ENCODE measurements around the gene THEM4.
"Not testable (repeated sequence)": the region's sequence is repeated elsewhere in the genome, so short reads cannot be mapped to it uniquely, and the experiment has no call there.

The THEM4 gene

DNA sequence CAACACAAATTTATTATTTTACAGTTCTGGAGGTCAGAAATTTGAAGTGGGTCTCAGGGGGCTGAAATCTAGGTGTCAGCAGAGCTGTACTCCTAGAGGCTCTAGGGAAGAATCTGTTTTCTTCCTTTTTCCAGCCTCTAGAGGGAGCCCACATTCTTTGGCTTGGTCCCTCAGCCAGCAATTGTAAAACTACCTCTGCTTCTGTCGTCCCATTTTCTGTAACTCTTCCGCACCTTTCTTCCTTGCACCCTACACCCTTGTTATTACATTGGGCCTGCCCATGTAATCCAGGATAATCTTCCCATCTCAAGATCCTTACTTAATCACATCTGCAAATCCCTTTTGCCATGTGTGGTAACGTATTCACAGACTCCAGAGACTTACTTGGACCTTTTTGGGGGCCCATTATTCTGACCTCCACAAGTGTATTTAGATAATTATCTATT lies 24.8 kb upstream of the THEM4 start:
- peak; percentile 27 for DNase-seq

DNA sequence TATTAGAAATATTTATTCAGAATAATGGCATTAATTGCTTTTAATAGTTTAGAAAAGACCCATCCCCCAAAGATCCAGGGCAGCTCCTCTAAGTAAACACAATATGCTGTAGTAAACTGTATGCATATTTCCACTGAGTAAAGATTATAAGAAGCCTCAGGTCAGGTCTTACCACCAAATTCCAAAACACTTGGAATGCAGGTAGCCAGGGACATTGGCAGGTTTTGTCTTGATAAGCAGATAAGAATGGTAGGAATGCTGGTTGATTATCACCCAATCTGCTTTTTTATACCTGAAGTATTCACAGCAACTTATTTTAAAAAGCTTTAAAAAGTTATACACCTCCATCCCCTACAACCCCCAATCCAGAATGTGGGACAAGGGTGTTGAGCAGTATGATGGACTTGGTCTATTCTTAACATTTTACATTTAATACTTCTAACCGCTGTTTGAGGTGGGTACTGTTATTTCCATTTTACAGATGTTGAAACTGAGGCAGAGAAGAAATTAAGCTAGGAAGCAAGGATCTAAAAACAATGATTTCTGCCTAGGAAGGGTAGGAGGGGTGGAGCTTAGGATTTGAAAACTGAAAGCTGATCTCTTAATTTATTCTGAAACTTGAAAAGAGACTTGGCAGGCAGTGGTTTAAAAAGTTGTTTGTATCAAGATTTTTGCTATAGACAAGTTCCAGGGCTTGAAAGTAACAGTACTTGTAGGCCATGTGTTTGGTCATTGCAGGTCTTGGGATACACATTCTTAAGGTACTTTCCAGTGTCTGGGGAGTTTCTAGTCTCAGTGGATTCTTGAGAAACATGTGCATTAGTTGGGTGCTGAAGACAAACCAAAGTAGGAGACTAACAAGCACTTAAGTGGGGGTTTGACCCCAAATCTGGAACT lies 15.6 kb upstream of the THEM4 start:
- DNase-seq: no peak

DNA sequence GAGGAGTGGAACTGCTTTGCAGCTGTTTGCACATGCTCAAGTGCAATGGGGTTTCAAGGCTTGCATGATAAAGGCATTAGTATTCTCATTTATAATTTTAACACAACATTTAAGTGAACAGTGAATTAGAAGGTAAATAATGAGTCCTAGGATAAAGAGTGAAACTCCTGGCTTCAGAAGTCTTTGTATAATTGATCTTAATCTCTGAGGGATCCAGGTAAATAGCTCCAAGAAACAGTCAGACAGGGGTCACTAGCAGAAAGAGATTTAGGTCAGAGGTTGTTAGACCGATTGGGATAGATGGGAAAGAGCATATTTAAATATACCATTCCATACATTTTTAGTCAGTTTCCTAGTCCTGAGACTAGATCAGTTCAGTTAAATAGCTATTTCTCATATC lies 14.1 kb upstream of the THEM4 start:
- DNase-seq: no peak

DNA sequence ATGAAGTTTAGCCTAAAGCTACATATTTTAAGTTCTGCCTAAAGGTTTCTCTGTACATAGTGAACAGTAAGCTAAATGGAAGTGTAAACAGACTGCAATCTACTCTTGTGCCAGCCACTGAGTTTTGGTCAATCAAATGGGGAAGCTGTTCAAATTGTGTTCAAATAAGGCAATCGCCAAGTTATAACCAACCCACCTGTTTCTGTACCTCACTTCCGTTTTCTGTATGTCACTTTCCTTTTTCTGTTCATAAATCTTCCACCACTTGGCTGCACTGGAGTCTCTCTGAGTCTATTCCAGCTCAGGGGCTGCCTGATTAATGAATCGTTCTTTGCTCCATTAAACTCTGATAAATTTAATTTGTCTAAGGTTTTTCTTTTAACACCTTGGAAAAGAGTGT lies 10.8 kb upstream of the THEM4 start:
- no peak for DNase-seq

DNA sequence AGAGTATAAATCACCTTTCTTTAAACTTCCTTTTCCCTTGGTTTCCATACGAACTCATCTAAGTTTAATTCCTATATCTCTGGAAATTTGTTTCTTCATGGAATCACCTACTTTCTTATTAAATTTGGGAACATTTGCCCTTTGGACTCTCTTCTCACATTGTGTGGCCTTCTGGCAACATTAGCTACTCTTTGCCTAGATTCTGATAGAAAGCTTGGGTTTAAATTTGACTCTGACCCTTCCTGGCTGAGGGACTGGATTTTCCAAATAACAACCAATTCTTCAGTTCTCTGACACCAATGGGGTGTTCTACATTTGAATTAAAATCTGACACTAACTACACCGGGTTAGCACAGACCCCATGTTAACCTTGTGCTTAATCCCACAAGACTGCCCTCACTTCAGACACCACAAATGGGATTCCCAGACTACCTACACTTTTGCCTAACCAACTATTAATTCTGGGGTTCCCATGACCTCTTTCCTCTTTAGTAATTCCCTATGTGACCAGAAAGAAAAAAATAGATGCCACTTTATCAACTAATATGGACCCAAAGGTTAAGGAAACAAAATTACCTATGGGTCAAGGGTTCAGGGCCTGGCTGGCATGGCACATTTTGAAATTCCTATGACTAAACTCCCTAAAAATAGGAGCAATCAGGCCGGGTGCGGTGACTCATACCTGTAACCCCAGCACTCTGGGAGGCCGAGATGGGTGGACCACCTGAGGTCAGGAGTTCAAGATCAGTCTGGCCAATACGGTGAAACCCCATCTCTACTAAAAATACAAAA lies 9.7 kb upstream of the THEM4 start:
- DNase-seq: no peak

DNA sequence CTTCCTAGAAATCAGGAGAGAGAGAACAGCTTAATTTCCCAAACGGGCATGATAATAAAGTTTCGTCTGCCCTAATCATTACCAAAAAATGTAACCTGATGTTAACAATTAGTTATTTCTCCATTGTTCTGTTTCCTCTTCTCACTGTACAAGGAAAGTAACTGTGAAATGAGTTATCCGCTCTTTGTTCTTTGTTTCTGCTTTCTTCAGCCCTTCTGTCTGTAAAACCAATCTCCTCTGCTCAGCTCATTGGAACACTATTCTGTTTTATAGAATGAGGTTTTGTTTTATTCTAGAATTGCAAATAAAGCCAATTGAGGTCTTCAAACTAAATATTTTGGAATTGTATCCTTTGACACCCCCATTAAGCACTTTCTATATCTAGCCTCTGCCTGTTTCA lies 8.8 kb upstream of the THEM4 start:
- no peak for DNase-seq

DNA sequence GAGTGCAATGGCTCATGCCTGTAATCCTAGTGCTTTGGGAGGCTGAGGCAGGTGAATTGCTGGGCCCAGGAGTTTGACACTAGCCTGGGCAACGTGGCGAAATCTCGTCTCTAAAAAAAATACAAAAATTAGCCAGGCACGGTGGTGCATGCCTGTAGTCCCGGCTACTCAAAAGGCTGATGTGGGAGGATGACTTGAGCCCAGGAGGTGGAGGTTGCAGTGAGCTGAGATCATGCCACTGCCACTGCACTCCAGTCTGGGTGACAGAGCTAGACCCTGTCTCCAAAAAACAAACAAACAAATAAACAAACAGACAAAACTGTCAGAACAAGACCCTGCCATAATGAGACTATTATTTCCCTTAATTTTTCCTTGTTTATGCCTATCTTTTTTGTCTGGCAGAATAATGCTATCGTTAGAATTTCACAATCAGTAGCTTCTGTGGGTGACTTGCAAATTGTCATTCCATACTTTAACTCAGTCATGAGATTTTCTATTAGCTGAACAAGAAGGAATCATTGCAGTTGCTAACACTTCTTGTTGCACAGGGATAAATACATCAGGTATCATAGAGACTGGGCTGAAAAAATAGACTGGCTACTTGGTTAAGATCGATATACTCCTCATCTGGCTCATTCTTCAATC lies 7.5 kb upstream of the THEM4 start:
- DNase-seq: no peak

DNA sequence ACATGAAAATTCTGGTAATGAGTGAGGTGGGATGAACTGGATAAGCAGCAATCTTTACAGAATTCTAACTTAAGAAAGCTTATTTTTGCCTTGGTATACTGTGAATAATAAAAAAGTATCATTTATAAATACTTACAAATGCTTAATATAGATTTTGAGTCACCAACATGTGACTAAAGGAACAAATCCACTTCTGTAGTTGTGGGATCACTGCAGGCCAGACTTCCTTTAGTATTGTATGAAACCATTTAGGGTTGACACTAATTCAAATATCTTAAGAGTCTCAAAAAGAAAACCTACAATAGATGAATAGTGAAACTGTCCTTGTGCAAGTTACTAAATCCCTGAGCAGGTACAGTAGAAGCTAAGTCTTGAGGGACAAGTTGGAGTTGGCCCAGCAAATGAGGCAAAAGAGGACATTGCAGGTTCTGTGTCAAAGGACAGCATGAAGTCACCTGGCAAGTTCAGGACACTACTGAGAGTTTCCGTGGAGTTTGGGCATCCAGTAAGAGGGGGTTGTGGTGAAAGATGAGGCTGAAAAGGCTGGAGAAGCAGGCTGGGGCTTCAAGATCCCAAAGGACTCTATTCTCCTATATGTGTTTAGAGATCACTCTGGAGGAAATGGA lies 5.9 kb upstream of the THEM4 start:
- no peak for DNase-seq

DNA sequence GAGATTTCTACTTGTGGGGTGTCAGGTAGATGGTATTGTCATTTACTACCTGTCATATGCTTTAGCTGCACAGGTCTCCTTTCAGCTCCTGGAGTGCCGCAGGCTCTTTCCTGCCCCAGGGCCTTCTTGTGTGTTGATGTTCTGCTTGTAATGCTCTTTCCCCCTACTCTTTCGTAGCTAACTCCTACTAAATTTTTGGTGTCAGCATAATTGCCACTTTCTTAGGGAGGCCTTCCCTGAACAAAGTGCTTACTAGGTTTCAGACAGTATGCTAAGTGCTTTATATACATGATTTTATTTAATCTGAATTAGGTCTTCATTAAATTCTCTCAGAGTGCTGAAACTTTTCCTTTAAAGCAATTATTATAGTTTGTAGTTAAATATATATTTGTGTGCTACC lies 4.8 kb upstream of the THEM4 start:
- DNase-seq: no peak

DNA sequence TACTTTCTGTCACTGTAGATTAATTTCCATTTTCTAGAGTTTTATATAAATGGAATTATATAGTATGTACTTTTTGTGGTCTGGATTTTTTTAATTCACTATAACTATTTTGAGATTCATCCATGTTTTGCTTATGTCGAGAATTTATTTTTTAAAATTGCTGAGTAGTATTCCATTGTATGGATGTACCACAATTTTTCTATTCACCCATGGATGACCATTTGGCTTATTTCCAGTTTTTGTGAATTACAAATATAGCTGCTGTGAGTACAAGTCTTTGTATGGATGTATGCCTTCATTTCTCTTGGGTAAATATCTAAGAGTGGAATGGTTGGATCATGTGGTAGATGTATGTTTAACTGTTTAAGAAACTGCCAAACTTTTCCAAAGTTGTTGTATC lies 3.7 kb upstream of the THEM4 start:
- no peak for DNase-seq

DNA sequence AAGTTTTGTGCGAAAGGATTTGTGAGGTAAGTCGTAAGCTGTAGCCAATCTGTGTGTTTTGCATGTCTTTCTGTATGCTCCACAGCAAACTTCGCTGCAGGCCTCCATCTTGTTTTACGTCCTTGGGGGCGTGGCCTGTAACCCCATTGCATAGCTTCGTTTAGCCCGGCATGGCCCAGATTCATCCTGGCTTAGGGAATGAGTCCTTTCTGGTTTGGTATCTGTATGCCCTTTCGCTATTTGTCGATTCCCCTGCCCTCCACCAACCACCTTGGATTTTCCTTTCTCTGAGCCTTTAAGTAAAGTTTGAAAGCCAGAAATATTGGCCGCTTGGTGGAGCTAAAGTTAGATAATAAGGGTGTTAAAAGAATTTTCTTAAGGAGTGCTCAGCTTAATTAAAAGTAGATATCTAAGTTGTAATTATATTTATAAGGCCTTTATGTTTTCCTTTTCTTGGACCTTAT lies 1.1 kb downstream of the THEM4 start:
- DNase-seq: no peak

DNA sequence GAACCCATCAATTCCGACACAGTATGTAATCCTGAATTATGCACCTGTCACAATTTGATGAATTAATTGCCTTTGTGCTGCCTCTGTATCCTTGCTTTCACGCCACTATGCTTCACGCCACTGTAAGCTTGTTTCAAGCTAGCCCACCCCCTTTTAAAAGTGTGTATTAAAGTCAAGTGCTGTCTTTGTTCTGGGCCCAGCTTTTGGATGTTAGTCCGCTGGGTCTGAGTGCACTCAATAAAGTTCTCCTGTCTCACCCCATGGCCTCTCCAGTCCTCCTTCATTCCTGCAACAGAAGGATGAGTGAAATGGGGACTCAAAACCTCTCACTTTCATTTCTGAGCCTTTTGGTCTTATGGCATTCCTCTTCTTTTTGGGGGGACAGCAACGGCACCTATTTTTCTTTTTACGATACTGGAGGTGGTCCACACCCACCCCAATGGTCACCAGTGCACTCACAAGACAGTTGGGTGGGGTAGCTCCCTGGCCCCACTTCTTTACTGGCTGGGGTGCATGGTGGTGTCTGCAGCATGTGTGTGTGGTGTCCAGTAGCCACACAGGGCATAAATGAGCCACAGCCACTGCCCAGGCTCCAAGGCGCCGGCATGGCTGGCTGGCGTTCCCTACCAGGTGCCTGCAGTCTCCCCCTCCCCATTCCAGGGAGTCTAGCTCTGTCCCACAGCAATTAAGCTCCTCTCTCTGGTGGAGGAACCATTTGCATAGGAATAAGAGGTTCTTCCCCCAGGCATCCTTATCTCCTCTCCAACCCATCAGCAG lies 1.8 kb downstream of the THEM4 start:
- DNase-seq: no peak

DNA sequence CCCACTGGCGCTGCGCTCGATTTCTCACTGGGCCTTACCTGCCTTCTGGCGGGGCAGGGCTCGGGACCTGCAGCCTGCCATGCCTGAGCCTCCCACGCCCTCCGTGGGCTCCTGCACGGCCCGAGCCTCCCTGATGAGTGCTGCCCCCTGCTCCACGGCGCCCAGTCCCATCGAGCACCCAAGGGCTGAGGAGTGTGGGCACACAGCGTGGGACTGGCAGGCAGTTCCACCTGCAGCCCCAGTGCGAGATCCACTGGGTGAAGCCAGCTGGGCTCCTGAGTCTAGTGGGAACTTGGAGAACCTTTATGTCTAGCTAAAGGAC lies 3.0 kb downstream of the THEM4 start:
- DNase-seq: not testable (repeated sequence)

DNA sequence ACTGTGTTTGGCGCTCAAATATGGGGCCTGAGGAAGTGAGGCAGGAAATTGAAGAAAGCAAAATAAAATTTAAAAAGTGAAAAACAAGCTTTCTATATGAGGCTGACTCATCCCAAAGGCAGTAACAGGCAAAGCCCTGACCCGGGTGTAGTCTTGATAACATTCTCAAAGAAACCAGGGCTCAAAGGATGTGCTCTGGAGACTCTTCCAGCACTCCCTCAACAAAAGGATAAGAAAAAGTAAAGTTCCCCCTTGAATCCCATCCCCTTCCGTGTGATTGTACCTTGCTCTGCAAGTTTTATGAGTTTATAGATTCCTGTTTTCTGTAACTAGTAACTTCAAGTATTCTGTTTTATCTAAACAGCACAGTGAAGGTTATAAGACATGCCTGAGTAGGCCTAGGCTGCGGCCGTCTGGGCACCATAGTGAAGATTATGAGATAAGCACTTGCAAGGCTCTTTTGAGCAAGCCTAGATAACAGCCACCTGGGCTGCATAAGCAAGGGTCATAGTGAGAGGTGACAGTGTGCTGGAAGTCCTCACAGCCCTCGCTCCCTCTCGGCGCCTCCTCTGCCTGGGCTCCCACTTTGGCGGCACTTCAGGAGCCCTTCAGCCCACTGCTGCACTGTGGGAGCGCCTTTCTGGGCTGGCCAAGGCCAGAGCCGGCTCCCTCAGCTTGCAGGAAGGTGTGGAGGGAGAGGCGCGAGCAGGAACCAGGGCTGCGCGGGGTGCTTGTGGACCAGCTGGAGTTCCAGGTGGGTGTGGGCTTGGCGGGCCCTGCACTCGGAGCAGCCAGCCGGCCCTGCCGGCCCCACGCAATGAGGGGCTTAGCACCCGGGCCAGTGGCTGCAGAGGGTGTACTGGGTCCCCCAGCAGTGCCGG lies 3.6 kb downstream of the THEM4 start:
- not testable (repeated sequence) for DNase-seq

DNA sequence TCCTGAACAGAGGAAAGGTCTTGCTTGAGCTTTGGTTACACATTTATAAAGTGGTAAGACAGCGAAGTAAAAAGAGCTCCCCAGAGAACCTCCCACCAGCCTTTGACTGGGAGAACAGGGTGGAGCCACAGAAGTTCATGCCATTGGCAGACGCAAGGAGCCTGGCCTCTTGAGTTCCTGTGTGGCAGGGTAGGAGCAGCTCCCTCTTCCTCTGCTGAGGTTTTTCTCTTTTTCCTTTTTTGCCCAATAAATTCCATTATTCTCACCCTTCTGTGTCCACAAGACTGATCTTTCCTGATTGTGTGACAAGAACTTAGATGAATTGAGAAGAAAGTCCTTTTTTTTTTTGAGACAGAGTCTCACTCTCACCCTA lies 4.3 kb downstream of the THEM4 start:
- peak; percentile 39 for DNase-seq

DNA sequence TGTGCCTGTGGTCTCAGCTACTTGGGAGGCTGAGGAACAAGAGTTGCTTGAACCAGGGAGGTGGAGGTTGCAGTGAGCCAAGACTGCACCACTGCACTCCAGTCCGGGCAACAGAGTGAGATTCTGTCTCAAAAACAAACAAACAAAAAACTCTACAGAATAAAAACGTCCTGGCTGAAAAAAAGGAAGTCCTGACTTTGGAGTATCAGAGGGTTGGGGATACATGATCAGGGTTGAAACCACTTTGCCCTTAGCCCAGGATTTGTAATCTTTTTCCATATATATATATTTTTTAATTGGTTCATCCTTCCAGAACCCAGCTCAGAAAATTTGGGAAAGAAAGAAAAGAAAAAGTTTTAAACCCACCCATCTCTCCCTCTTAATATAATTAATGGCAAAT lies 6.5 kb downstream of the THEM4 start:
- no peak for DNase-seq

DNA sequence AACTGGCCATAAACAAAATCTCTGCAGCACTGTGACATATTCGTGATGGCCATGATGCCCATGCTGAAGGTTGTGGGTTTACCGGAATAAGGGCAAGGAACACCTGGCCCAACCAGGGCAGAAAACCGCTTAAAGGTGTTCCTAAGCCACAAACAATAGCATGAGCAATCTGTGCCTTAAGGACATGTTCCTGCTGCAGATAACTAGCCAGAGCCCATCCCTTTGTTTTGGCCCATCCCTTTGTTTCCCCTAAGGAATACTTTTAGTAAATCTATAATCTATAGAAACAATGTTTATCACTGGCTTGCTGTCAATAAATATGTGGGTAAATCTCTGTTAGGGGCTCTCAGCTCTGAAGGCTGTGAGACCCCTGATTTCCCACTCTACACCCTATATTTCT lies 8.5 kb downstream of the THEM4 start:
- not testable (repeated sequence) for DNase-seq

DNA sequence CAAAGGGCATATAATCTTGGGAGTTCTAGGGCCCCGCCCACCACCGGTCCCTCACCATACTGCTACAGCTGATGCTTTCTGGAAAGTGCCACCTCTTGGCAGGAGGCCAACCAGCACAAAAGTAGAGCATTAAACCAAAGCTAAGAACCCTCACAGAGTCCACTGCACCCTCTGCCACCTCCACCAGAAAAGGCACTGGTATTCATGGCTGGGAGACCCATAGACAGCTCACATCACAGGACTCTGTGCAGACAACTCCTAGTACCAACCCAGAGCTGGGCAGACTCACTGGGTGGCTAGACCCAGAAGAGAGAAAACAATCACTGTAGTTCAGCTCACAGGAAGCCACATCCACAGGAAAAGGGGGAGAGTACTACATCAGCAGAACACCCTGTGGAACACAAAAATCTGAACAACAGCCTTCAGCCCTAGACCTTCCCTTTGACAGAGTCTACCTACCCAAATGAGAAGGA lies 10.8 kb downstream of the THEM4 start:
- no peak for DNase-seq

DNA sequence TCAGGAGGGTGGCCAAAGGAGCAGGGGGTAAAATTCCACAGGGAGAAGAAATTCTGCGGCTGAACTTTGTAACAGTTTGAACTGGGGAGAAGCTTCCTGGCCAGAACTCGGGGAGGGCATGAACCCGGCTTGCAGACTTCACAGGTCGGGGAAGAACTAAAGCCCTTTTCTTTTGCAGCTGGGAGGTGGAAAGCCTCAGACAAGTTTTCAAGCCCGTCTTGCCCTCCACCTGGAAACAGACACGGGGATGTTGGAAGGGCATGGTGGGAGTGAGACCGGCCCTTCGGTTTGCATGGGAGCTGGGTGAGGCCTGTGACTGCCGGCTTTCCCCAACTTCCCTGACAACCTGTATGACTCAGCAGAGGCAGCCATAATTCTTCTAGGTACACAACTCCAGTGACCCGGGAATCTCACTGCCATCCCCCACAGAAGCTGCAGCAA lies 11.3 kb downstream of the THEM4 start:
- no peak for DNase-seq

DNA sequence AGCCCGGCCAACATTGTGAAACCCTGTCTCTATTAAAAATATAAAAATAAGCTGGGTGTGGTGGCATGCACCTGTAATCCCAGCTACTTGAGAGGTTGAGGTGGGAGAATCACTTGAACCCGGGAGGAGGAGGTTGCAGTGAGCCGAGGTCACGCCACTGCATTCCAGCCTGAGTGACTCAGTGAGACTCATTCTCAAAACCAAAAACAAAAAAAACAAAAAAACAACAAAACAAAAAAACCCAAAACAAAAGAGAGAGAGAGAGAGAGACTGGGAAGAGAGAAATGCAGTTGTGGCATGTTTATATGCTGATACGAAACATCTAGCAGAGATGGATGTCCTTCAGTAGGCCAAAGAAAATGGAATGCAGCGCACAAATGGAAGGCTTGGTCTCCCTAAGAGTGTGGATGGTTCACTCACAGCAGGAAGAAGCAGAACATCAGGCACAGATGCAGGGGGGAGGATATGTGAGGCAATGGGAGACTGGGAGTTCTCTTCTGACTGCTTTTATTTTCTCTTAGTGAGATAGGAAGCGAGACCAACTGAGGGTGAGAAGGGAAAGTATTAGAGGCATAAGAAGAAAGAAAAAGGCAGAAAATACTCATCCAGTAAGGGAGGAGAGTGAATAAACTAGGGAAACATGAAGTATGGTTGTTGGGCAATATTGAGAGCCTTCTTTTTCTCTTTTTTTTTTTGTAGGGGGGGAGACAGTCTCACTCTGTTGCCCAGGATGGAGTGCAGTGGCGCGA lies 16.0 kb downstream of the THEM4 start:
- DNase-seq: no peak

Data from activated T-cell treated with anti-CD3 and anti-CD28 coated beads for 4 hours (primary cell).